Mesendoderm (in vitro differentiated cells): Measurements from ENCODE around the gene CCNDBP1.

Source experiments
- DNase-seq: peaks from one replicate; pipeline ENCODE4 v3.0.0; 2013
- H2AK5ac ChIP-seq: 2 replicates; pipeline ENCODE4 v1.6.1; 2013; ENCODE audit warnings: low read length, inconsistent platforms
- H2BK120ac ChIP-seq: 2 replicates; pipeline ENCODE4 v1.6.1; 2013; ENCODE audit warnings: low read depth, mild to moderate bottlenecking, low read length, moderate library complexity, mixed read lengths
- H2BK15ac ChIP-seq: replicated peaks from 2 replicates; pipeline ENCODE4 v1.6.1; 2013; ENCODE audit warnings: low read depth, mild to moderate bottlenecking, moderate library complexity
- H2BK5ac ChIP-seq: 2 replicates; pipeline ENCODE4 v1.6.1; 2013; ENCODE audit warnings: low read length, inconsistent platforms
- H3K18ac ChIP-seq: 2 replicates; pipeline ENCODE4 v1.6.1; 2013; ENCODE audit warnings: mild to moderate bottlenecking, low read length, mixed read lengths
- H3K23ac ChIP-seq: one replicate; pipeline ENCODE4 v1.6.1; 2013; ENCODE audit warnings: low read length
- H3K27ac ChIP-seq: 2 replicates; pipeline ENCODE4 v1.5.1; 2013; ENCODE audit warnings: low read depth, mild to moderate bottlenecking, inconsistent platforms, low read length, moderate library complexity
- H3K27me3 ChIP-seq: 2 replicates; pipeline ENCODE4 v1.6.1; 2013; ENCODE audit warnings: low read length, control low read depth, mild to moderate bottlenecking, inconsistent platforms; ENCODE audit not compliant: insufficient read depth, poor library complexity
- H3K36me3 ChIP-seq: 2 replicates; pipeline ENCODE4 v1.6.1; 2013; ENCODE audit warnings: low read length, inconsistent platforms; ENCODE audit not compliant: control insufficient read depth, insufficient read depth
- H3K4ac ChIP-seq: one replicate; pipeline ENCODE4 v1.6.1; 2013; ENCODE audit warnings: low read depth, mild to moderate bottlenecking, low read length, moderate library complexity
- H3K4me1 ChIP-seq: 2 replicates; pipeline ENCODE4 v1.6.1; 2013; ENCODE audit warnings: low read depth, low read length, inconsistent platforms; ENCODE audit not compliant: control insufficient read depth
- H3K4me2 ChIP-seq: 2 replicates; pipeline ENCODE4 v1.6.1; 2013; ENCODE audit warnings: low read length
- H3K4me3 ChIP-seq: 2 replicates; pipeline ENCODE4 v1.5.1; 2013; ENCODE audit warnings: mild to moderate bottlenecking, low read length
- H3K56ac ChIP-seq: one replicate; pipeline ENCODE4 v1.6.1; 2013; ENCODE audit warnings: low read length
- H3K79me1 ChIP-seq: 2 replicates; pipeline ENCODE4 v1.6.1; 2013; ENCODE audit warnings: low read length, inconsistent platforms
- H3K79me2 ChIP-seq: 2 replicates; pipeline ENCODE4 v1.6.1; 2013; ENCODE audit warnings: mild to moderate bottlenecking, low read length; ENCODE audit not compliant: control insufficient read depth, insufficient read depth
- H3K9ac ChIP-seq: 2 replicates; pipeline ENCODE4 v1.6.1; 2013; ENCODE audit warnings: low read length, inconsistent platforms
- H4K5ac ChIP-seq: one replicate; pipeline ENCODE4 v1.6.1; 2013; ENCODE audit warnings: low read length
- H4K8ac ChIP-seq: one replicate; pipeline ENCODE4 v1.6.1; 2013; ENCODE audit warnings: low read depth, mild to moderate bottlenecking, control low read depth, low read length, moderate library complexity
- WGBS: extraction: QIAGEN DNeasy Blood & Tissue Kit; methylation state at CpG from one replicate; pipeline ENCODE4 v1.1.7; 2013; ENCODE audit warnings: low lambda C conversion rate, missing lambda C conversion rate; ENCODE audit not compliant: insufficient coverage; ENCODE audit errors: extremely low coverage; 5-methylcytosine and 5-hydroxymethylcytosine counted together

Gene CCNDBP1

GRCh38 chr15:43229977-43230376 lies 44.8 kb downstream of the CCNDBP1 start:
- no peak overlapping the region for H3K27ac ChIP-seq
- no peak overlapping the region for H3K56ac ChIP-seq
- no peak overlapping the region for H3K18ac ChIP-seq
- H3K4ac ChIP-seq, result no peak overlapping the region
- no peak overlapping the region for H2BK15ac ChIP-seq
- H2AK5ac ChIP-seq, result no peak overlapping the region
- no peak overlapping the region for H4K5ac ChIP-seq
- no peaks in the 10 kb centered on the region for H3K4me1 ChIP-seq
- no peak overlapping the region for H2BK5ac ChIP-seq
- H3K4me3 ChIP-seq, result no peak overlapping the region
- no peak overlapping the region for H3K23ac ChIP-seq
- H3K79me2 ChIP-seq, result no peaks in the 10 kb centered on the region
- DNase-seq, result no peak
- H2BK120ac ChIP-seq, result no peak overlapping the region
- no peaks in the 10 kb centered on the region for H3K36me3 ChIP-seq
- no CpG with 5 or more reads among the region's 5 CpGs for WGBS
- no peak overlapping the region for H4K8ac ChIP-seq
- H3K9ac ChIP-seq, result no peak overlapping the region
- H3K27me3 ChIP-seq, result no peaks in the 10 kb centered on the region
- H3K79me1 ChIP-seq, result no peaks in the 10 kb centered on the region
- no peak overlapping the region for H3K4me2 ChIP-seq

GRCh38 chr15:43230640-43231115 lies 45.5 kb downstream of the CCNDBP1 start:
- Histone ChIP-seq H3K56ac (no peak overlapping the region), H3K36me3 (no peaks in the 10 kb centered on the region), H3K79me1 (no peaks in the 10 kb centered on the region), H4K5ac (no peak overlapping the region), H2BK15ac (no peak overlapping the region), H3K27me3 (no peaks in the 10 kb centered on the region), H3K79me2 (no peaks in the 10 kb centered on the region), H3K9ac (no peak overlapping the region), H3K23ac (no peak overlapping the region), H3K18ac (no peak overlapping the region), H2AK5ac (no peak overlapping the region), H2BK5ac (no peak overlapping the region), H3K4me2 (no peak overlapping the region), H3K4me1 (no peaks in the 10 kb centered on the region), H3K27ac (no peak overlapping the region), H3K4me3 (no peak overlapping the region), H2BK120ac (no peak overlapping the region), H4K8ac (no peak overlapping the region), H3K4ac (no peak overlapping the region)
- no CpG with 5 or more reads among the region's 2 CpGs for WGBS
- DNase-seq, result peak; percentile 81

GRCh38 chr15:43232289-43232874 lies 47.2 kb downstream of the CCNDBP1 start:
- Histone ChIP-seq H4K8ac (no peak overlapping the region), H3K27ac (no peak overlapping the region), H2BK5ac (no peak overlapping the region), H3K4ac (no peak overlapping the region), H4K5ac (no peak overlapping the region), H3K4me1 (no peaks in the 10 kb centered on the region), H3K4me3 (no peak overlapping the region), H2BK15ac (no peak overlapping the region), H3K79me1 (no peaks in the 10 kb centered on the region), H3K18ac (no peak overlapping the region), H3K56ac (no peak overlapping the region), H3K4me2 (no peak overlapping the region), H2AK5ac (no peak overlapping the region), H3K23ac (no peak overlapping the region), H3K27me3 (no peaks in the 10 kb centered on the region), H2BK120ac (no peak overlapping the region), H3K36me3 (no peaks in the 10 kb centered on the region), H3K9ac (no peak overlapping the region), H3K79me2 (no peaks in the 10 kb centered on the region)
- no CpG with 5 or more reads among the region's 3 CpGs for WGBS
- no peak for DNase-seq

GRCh38 chr15:43235536-43235935 lies 50.3 kb downstream of the CCNDBP1 start:
- Histone ChIP-seq H2BK15ac (no peak overlapping the region), H3K4me2 (no peak overlapping the region), H4K5ac (no peak overlapping the region), H3K56ac (no peak overlapping the region), H2BK5ac (no peak overlapping the region), H3K4ac (no peak overlapping the region), H3K18ac (no peak overlapping the region), H3K36me3 (no peaks in the 10 kb centered on the region), H2BK120ac (no peak overlapping the region), H3K9ac (no peak overlapping the region), H3K4me3 (no peak overlapping the region), H3K23ac (no peak overlapping the region), H3K79me2 (no peaks in the 10 kb centered on the region), H3K79me1 (no peaks in the 10 kb centered on the region), H3K27me3 (no peaks in the 10 kb centered on the region), H4K8ac (no peak overlapping the region), H3K27ac (no peak overlapping the region), H2AK5ac (no peak overlapping the region), H3K4me1 (no peaks in the 10 kb centered on the region)
- no peak for DNase-seq
- no CpG with 5 or more reads among the region's 6 CpGs for WGBS

GRCh38 chr15:43237842-43238470 lies 52.8 kb downstream of the CCNDBP1 start:
- no peak overlapping the region for H3K4me2 ChIP-seq
- no peak overlapping the region for H4K8ac ChIP-seq
- H3K27me3 ChIP-seq, result no peaks in the 10 kb centered on the region
- no peaks in the 10 kb centered on the region for H3K36me3 ChIP-seq
- no peak overlapping the region for H3K27ac ChIP-seq
- no peak overlapping the region for H3K4ac ChIP-seq
- no peak overlapping the region for H4K5ac ChIP-seq
- no peak overlapping the region for H3K23ac ChIP-seq
- no peak overlapping the region for H3K4me3 ChIP-seq
- no peak overlapping the region for H3K56ac ChIP-seq
- DNase-seq, result no peak
- H2BK15ac ChIP-seq, result no peak overlapping the region
- no peak overlapping the region for H2BK120ac ChIP-seq
- no peaks in the 10 kb centered on the region for H3K4me1 ChIP-seq
- H3K79me2 ChIP-seq, result no peaks in the 10 kb centered on the region
- H3K9ac ChIP-seq, result no peak overlapping the region
- WGBS, result no CpG with 5 or more reads among the region's 9 CpGs
- H3K79me1 ChIP-seq, result no peaks in the 10 kb centered on the region
- no peak overlapping the region for H3K18ac ChIP-seq
- H2AK5ac ChIP-seq, result no peak overlapping the region
- H2BK5ac ChIP-seq, result no peak overlapping the region
